HepG2 (cell line): ENCODE measurements around the gene ULBP1. TPM values are rescaled to one million over a fixed set of nuclear protein-coding genes. Genes with fewer than 3 reads are reported as not detected.

Source experiments
- ARNT2 ChIP-seq: sonication (generic); formaldehyde crosslinking; IDR thresholded peaks from 2 replicates; pipeline ENCODE4 v1.8.0; 2022; ENCODE audit warnings: mild to moderate bottlenecking, low read depth, missing genetic modification reagents, moderate library complexity
- REST ChIP-seq, 2 experiments: IDR thresholded peaks; 2 replicates each; pipeline ENCODE4 v1.6.1; 2011 to 2012; ENCODE audit warnings: low read length in 2 of 2, borderline replicate concordance in 1 of 2, low read depth in 1 of 2, mild to moderate bottlenecking in 1 of 2, moderate library complexity in 1 of 2
- SNAI1 ChIP-seq: sonication (generic); formaldehyde crosslinking; IDR thresholded peaks from 2 replicates; pipeline ENCODE4 v1.5.0; 2020; ENCODE audit warnings: mild to moderate bottlenecking, missing genetic modification reagents, borderline replicate concordance
- YEATS4 ChIP-seq: sonication (generic); formaldehyde crosslinking; IDR thresholded peaks from 2 replicates; pipeline ENCODE4 v1.4.0; 2020; ENCODE audit warnings: missing genetic modification reagents, borderline replicate concordance
- ZBTB1 ChIP-seq: sonication (generic); formaldehyde crosslinking; IDR thresholded peaks from 2 replicates; pipeline ENCODE4 v1.4.0; 2020; ENCODE audit warnings: missing genetic modification reagents, borderline replicate concordance
- ZMYM4 ChIP-seq: sonication (generic); formaldehyde crosslinking; IDR thresholded peaks from 2 replicates; pipeline ENCODE4 v1.8.1; 2023; ENCODE audit warnings: mild to moderate bottlenecking, missing genetic modification reagents
- ZNF160 ChIP-seq: sonication (generic); formaldehyde crosslinking; IDR thresholded peaks from 2 replicates; pipeline ENCODE4 v1.8.0; 2022; ENCODE audit warnings: mild to moderate bottlenecking, inconsistent platforms, missing genetic modification reagents
- ZNF441 ChIP-seq: sonication (generic); formaldehyde crosslinking; IDR thresholded peaks from 2 replicates; pipeline ENCODE4 v1.7.0; 2021; ENCODE audit warnings: missing genetic modification reagents, borderline replicate concordance
- ZNF761 ChIP-seq: sonication (generic); formaldehyde crosslinking; conservative IDR thresholded peaks from 2 replicates; pipeline ENCODE4 v1.4.0; 2020; ENCODE audit warnings: mild to moderate bottlenecking, missing genetic modification reagents
- ZNF781 ChIP-seq: sonication (generic); formaldehyde crosslinking; IDR thresholded peaks from 2 replicates; pipeline ENCODE4 v1.5.1; 2020; ENCODE audit warnings: borderline replicate concordance, mild to moderate bottlenecking, missing genetic modification reagents; ENCODE audit errors: not compliant biosample characterization
- ZZZ3 ChIP-seq: sonication (generic); formaldehyde crosslinking; IDR thresholded peaks from 2 replicates; pipeline ENCODE4 v1.4.0; 2020; ENCODE audit warnings: missing genetic modification reagents, mild to moderate bottlenecking, borderline replicate concordance
- polyA plus RNA-seq, 8 experiments: library from polyadenylated mRNA; depleted of rRNA in 3 of 8; stranded (reverse) in 7 of 8; unstranded in 1 of 8; fragments of >200 nt; fragmentation: Illumina TruSeq in 4 of 8; extraction: Trizol in 4 of 8; gene quantifications; 2 replicates each; pipeline versions ENCODE4 v1.2.1 to v1.2.3, GENCODE V29; 2011 to 2016; ENCODE audit warnings: low read depth in 4 of 8, missing spikeins in 1 of 8, mixed read lengths in 1 of 8; ENCODE audit not compliant: insufficient read depth in 1 of 8
- total RNA-seq, 5 experiments: library from RNA; depleted of rRNA; stranded (reverse); fragments of >200 nt; fragmentation: Illumina TruSeq; extraction: Trizol; gene quantifications; 2 replicates each; pipeline ENCODE4 v1.2.3, GENCODE V29; 2016; ENCODE audit warnings: low read depth in 1 of 5
- TF ChIP-seq, protein P1 (sequence below): sonication (generic); formaldehyde crosslinking; IDR thresholded peaks from 2 replicates; pipeline ENCODE4 v1.4.0; 2020; ENCODE audit warnings: mild to moderate bottlenecking, missing genetic modification reagents
- TF ChIP-seq, protein P2 (sequence below): sonication (generic); formaldehyde crosslinking; IDR thresholded peaks from 2 replicates; pipeline ENCODE4 v1.5.0; 2020; ENCODE audit warnings: mild to moderate bottlenecking, missing genetic modification reagents
- TF ChIP-seq, protein P3 (sequence below): sonication (generic); formaldehyde crosslinking; IDR thresholded peaks from 2 replicates; pipeline ENCODE4 v1.4.0; 2020; ENCODE audit warnings: low read depth, missing genetic modification reagents

The ULBP1 gene
- total and polyA plus RNA-seq, 2 of the 13 experiments (the other 11 are each of a cell fraction or from before 2014, with no cell fraction given) = 0.04 to 0.09 TPM

DNA sequence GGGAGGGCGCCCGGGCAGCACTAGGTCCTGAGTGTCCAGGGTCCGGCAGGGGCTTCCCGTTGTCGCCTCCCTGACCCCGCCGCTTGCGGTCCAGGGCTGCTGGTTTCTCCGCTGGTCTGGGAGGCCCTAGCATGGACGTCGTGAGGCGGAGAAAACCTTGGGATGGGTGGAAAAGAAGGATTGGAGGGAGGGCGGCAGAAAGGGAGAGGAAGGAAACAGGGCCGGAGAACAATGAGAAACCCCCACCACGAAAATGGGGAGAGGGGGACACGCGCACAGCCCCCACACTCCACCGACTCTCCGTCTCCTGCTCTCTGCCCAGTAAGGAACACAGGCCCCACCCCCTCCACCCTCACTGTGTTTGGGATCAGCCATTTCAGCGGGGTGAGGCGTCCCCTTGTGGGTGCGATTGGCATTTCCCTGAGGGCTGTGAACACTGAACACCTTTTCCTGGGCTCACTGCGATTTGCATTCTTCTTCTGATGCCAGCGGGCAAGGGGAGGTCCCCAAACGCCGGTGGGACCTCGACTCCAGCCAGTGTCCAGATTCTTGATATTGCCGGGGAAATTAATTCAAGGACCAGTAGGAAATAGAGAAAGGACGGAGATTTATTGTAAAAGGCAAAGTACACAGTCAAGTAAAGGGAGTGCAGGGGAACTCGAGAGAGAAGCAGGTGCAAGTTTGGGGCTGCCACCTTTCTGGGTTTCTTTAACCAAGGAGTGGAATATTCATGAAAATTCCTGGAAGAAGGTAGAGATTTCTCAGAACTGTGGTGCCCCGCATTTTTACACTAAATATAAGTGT, 37.6 kb upstream of the ULBP1 start (continued):
- no peak for TF ChIP-seq SNAI1 (CRISPR knock-in tag)
- no peak for TF ChIP-seq ZZZ3
- no peak for TF ChIP-seq ZNF441 (CRISPR knock-in tag)
- TF ChIP-seq, protein P1, sequence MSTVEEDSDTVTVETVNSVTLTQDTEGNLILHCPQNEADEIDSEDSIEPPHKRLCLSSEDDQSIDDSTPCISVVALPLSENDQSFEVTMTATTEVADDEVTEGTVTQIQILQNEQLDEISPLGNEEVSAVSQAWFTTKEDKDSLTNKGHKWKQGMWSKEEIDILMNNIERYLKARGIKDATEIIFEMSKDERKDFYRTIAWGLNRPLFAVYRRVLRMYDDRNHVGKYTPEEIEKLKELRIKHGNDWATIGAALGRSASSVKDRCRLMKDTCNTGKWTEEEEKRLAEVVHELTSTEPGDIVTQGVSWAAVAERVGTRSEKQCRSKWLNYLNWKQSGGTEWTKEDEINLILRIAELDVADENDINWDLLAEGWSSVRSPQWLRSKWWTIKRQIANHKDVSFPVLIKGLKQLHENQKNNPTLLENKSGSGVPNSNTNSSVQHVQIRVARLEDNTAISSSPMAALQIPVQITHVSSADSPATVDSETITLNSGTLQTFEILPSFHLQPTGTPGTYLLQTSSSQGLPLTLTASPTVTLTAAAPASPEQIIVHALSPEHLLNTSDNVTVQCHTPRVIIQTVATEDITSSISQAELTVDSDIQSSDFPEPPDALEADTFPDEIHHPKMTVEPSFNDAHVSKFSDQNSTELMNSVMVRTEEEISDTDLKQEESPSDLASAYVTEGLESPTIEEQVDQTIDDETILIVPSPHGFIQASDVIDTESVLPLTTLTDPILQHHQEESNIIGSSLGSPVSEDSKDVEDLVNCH (CRISPR knock-in tag) = no peak
- TF ChIP-seq ZNF761 (CRISPR knock-in tag) = no peak
- TF ChIP-seq ZMYM4 (CRISPR knock-in tag) = peak; percentile 53; the same call in 1 of the 2 replicates
- TF ChIP-seq ARNT2 (CRISPR knock-in tag) = peak; percentile 27; the same call in 1 of the 2 replicates
- TF ChIP-seq ZNF781 (CRISPR knock-in tag) = no peak
- no peak for TF ChIP-seq REST (IDR thresholded peaks at IDR 0.05; ENCODE audit: borderline replicate concordance in 1 of 2, low read depth in 1 of 2, low read length in 2 of 2)
- TF ChIP-seq, protein P2, sequence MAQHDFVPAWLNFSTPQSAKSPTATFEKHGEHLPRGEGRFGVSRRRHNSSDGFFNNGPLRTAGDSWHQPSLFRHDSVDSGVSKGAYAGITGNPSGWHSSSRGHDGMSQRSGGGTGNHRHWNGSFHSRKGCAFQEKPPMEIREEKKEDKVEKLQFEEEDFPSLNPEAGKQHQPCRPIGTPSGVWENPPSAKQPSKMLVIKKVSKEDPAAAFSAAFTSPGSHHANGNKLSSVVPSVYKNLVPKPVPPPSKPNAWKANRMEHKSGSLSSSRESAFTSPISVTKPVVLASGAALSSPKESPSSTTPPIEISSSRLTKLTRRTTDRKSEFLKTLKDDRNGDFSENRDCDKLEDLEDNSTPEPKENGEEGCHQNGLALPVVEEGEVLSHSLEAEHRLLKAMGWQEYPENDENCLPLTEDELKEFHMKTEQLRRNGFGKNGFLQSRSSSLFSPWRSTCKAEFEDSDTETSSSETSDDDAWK (CRISPR knock-in tag) = no peak
- TF ChIP-seq, protein P3, sequence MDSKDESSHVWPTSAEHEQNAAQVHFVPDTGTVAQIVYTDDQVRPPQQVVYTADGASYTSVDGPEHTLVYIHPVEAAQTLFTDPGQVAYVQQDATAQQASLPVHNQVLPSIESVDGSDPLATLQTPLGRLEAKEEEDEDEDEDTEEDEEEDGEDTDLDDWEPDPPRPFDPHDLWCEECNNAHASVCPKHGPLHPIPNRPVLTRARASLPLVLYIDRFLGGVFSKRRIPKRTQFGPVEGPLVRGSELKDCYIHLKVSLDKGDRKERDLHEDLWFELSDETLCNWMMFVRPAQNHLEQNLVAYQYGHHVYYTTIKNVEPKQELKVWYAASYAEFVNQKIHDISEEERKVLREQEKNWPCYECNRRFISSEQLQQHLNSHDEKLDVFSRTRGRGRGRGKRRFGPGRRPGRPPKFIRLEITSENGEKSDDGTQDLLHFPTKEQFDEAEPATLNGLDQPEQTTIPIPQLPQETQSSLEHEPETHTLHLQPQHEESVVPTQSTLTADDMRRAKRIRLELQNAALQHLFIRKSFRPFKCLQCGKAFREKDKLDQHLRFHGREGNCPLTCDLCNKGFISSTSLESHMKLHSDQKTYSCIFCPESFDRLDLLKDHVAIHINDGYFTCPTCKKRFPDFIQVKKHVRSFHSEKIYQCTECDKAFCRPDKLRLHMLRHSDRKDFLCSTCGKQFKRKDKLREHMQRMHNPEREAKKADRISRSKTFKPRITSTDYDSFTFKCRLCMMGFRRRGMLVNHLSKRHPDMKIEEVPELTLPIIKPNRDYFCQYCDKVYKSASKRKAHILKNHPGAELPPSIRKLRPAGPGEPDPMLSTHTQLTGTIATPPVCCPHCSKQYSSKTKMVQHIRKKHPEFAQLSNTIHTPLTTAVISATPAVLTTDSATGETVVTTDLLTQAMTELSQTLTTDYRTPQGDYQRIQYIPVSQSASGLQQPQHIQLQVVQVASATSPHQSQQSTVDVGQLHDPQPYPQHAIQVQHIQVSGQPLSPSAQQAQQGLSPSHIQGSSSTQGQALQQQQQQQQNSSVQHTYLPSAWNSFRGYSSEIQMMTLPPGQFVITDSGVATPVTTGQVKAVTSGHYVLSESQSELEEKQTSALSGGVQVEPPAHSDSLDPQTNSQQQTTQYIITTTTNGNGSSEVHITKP (CRISPR knock-in tag) = peak; percentile 80
- 0 out of 2 replicates have a peak, but pooled peaks have one; percentile 29 for TF ChIP-seq ZNF160 (CRISPR knock-in tag)
- peak; percentile 42; the same call in 1 of the 2 replicates for TF ChIP-seq YEATS4
- no peak for TF ChIP-seq ZBTB1 (CRISPR knock-in tag)
